ENCODE measurements around the gene IL6.

IL6 gene

GRCh38 chr7:22781230-22781711 lies 54.3 kb downstream of the IL6 start:
- no peak for TF ChIP-seq CTCF (IDR thresholded peaks at IDR 0.05)
- Histone ChIP-seq H3K27ac (peak overlapping the region in 1 of 2 donors; percentile 15), H3K4me3 (no peak overlapping the region)
- DNase-seq (ENCODE audit: low spot score) = no peak

All from coronary artery (tissue), 2 donors.